DOHH2 (cell line): ENCODE data around the gene CTTNBP2.

Source experiments
- H3F3A ChIP-seq: fragments of 200-600 bp; sonication (generic), shearing (Covaris generic); 2 replicates; pipeline ENCODE4 v1.6.0; 2016; ENCODE audit warnings: antibody characterized with exemption, mild to moderate bottlenecking; ENCODE audit not compliant: control insufficient read depth, insufficient read depth
- H3K27ac ChIP-seq: fragments of 200-600 bp; sonication (generic); 2 replicates; pipeline ENCODE4 v1.5.1; 2014; ENCODE audit warnings: low read depth, mild to moderate bottlenecking, low read length, moderate library complexity
- H3K27me3 ChIP-seq: fragments of 200-600 bp; sonication (generic); 2 replicates; pipeline ENCODE4 v1.6.1; 2014; ENCODE audit warnings: mild to moderate bottlenecking, low read length, mixed read lengths; ENCODE audit not compliant: control insufficient read depth
- H3K36me3 ChIP-seq: fragments of 200-600 bp; sonication (generic); 2 replicates; pipeline ENCODE4 v1.6.1; 2014; ENCODE audit warnings: mild to moderate bottlenecking, low read length, moderate library complexity, mixed read lengths; ENCODE audit not compliant: control insufficient read depth
- H3K4me1 ChIP-seq: fragments of 200-600 bp; sonication (generic); 2 replicates; pipeline ENCODE4 v1.6.1; 2014; ENCODE audit warnings: mild to moderate bottlenecking, low read length, mixed read lengths; ENCODE audit not compliant: control insufficient read depth
- H3K4me2 ChIP-seq: fragments of 200-600 bp; sonication (generic); 2 replicates; pipeline ENCODE4 v1.6.0; 2014; ENCODE audit warnings: mild to moderate bottlenecking, low read length, moderate library complexity
- H3K4me3 ChIP-seq: fragments of 200-600 bp; sonication (generic); 2 replicates; pipeline ENCODE4 v1.5.1; 2014; ENCODE audit warnings: mild to moderate bottlenecking, low read length, mixed read lengths
- H3K79me2 ChIP-seq: fragments of 200-600 bp; sonication (generic); 2 replicates; pipeline ENCODE4 v1.6.1; 2014; ENCODE audit warnings: mild to moderate bottlenecking, low read length, mixed read lengths; ENCODE audit not compliant: control insufficient read depth
- H3K9me2 ChIP-seq: fragments of 200-600 bp; sonication (generic); replicated peaks from 2 replicates; pipeline ENCODE4 v1.6.1; 2014; ENCODE audit warnings: mild to moderate bottlenecking, low read length, mixed read lengths; ENCODE audit not compliant: control insufficient read depth
- H3K9me3 ChIP-seq: fragments of 200-600 bp; sonication (generic); 2 replicates; pipeline ENCODE4 v1.6.1; 2014; ENCODE audit warnings: antibody characterized with exemption, low read length, mixed read lengths; ENCODE audit not compliant: control insufficient read depth, insufficient read depth
- H4K20me1 ChIP-seq: fragments of 200-600 bp; sonication (generic); 2 replicates; pipeline ENCODE4 v1.6.0; 2014; ENCODE audit warnings: low read depth, mild to moderate bottlenecking, antibody characterized with exemption, low read length, moderate library complexity; ENCODE audit not compliant: control insufficient read depth, insufficient read depth
- EZH2phosphoT487 ChIP-seq: fragments of 200-600 bp; sonication (generic); IDR thresholded peaks from 2 replicates; pipeline ENCODE4 v1.6.1; 2017; ENCODE audit warnings: borderline replicate concordance, mild to moderate bottlenecking, antibody characterized with exemption, low read length, moderate library complexity, mixed read lengths
- TF ChIP-seq, protein P1 (sequence below): fragments of 200-600 bp; sonication (generic); IDR thresholded peaks from one replicate; pipeline ENCODE4 v1.5.1; 2014; ENCODE audit warnings: antibody characterized with exemption, mild to moderate bottlenecking, low read depth, low read length; ENCODE audit not compliant: poor library complexity, severe bottlenecking

CTTNBP2 gene

DNA sequence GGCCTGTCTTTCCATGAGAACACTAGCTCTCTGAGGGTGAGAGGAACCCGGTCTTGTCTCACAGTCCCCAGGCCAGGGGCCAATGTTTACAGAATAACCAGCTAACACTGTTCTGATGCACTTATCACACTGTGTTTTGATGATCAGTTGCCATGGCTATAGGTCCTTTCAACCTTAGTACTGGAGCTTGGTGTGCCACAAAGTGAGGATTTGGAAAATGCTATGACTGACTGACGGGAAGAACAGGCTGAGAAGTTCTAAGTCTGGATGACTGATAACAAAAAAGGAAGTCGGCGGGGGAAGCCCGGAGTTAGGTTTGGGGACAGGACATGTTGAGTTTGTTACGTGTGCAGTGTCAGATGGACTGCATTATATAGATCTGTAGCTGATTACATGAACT, 141.8 kb downstream of the CTTNBP2 start:
- H3K9me2 ChIP-seq: no peaks in the 10 kb centered on the region
- H3K27me3 ChIP-seq: peaks cover 9% of the 10 kb centered on the region
- no peak overlapping the region for H3K4me3 ChIP-seq
- H3K27ac ChIP-seq: no peak overlapping the region
- no peak overlapping the region for H3K4me2 ChIP-seq
- H4K20me1 ChIP-seq: no peaks in the 10 kb centered on the region
- H3K9me3 ChIP-seq: no peaks in the 10 kb centered on the region
- H3F3A ChIP-seq: no peaks in the 10 kb centered on the region
- no peaks in the 10 kb centered on the region for H3K36me3 ChIP-seq
- H3K79me2 ChIP-seq: no peaks in the 10 kb centered on the region
- TF ChIP-seq, protein P1, sequence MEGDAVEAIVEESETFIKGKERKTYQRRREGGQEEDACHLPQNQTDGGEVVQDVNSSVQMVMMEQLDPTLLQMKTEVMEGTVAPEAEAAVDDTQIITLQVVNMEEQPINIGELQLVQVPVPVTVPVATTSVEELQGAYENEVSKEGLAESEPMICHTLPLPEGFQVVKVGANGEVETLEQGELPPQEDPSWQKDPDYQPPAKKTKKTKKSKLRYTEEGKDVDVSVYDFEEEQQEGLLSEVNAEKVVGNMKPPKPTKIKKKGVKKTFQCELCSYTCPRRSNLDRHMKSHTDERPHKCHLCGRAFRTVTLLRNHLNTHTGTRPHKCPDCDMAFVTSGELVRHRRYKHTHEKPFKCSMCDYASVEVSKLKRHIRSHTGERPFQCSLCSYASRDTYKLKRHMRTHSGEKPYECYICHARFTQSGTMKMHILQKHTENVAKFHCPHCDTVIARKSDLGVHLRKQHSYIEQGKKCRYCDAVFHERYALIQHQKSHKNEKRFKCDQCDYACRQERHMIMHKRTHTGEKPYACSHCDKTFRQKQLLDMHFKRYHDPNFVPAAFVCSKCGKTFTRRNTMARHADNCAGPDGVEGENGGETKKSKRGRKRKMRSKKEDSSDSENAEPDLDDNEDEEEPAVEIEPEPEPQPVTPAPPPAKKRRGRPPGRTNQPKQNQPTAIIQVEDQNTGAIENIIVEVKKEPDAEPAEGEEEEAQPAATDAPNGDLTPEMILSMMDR: no peak
- no peak for TF ChIP-seq EZH2phosphoT487
- H3K4me1 ChIP-seq: no peaks in the 10 kb centered on the region

- Histone ChIP-seq H3K4me1 (no peaks in the 10 kb centered on the region), H3K27me3 (peaks cover 9% of the 10 kb centered on the region), H3K4me2 (no peak overlapping the region), H3K79me2 (no peaks in the 10 kb centered on the region), H3K9me2 (no peaks in the 10 kb centered on the region), H3K27ac (no peak overlapping the region), H3K36me3 (no peaks in the 10 kb centered on the region), H3F3A (no peaks in the 10 kb centered on the region), H4K20me1 (no peaks in the 10 kb centered on the region), H3K9me3 (no peaks in the 10 kb centered on the region), H3K4me3 (no peak overlapping the region)
- TF ChIP-seq, protein P1: no peak
- no peak for TF ChIP-seq EZH2phosphoT487
Observed at GRCh38 chr7:117730390-117730789, 142.9 kb downstream of the CTTNBP2 start.

GRCh38 chr7:117728890-117729624, 144.2 kb downstream of the CTTNBP2 start:
- Histone ChIP-seq H3K27ac (no peak overlapping the region), H3K9me3 (no peaks in the 10 kb centered on the region), H3K4me3 (no peak overlapping the region), H3K36me3 (no peaks in the 10 kb centered on the region), H4K20me1 (no peaks in the 10 kb centered on the region), H3K27me3 (peaks cover 9% of the 10 kb centered on the region), H3F3A (no peaks in the 10 kb centered on the region), H3K4me1 (no peaks in the 10 kb centered on the region), H3K9me2 (no peaks in the 10 kb centered on the region), H3K79me2 (no peaks in the 10 kb centered on the region), H3K4me2 (no peak overlapping the region)
- TF ChIP-seq, protein P1: no peak
- no peak for TF ChIP-seq EZH2phosphoT487
